Chondrocyte (in vitro differentiated cells): ENCODE data around the gene UPF2. TPM values are rescaled to one million over a fixed set of nuclear protein-coding genes. Genes with fewer than 3 reads are reported as not detected.
A peak's percentile ranks its signal among the peaks of the same experiment; 100 is the strongest.
"Not testable (repeated sequence)": the region's sequence is repeated elsewhere in the genome, so short reads cannot be mapped to it uniquely, and the experiment has no call there.

Source experiments
- DNase-seq: peaks from one replicate; pipeline ENCODE4 v3.0.0; 2021; ENCODE audit warnings: mixed read lengths, low spot score
- H3K27ac Mint-ChIP-seq: one replicate; pipeline ENCODE4 v1.8.0; 2021; ENCODE audit warnings: mild to moderate bottlenecking, moderate library complexity, mixed read lengths; ENCODE audit not compliant: unreplicated experiment
- H3K27me3 Mint-ChIP-seq: 2 replicates; pipeline ENCODE4 v1.8.0; 2021; ENCODE audit warnings: low read depth, mixed read lengths
- H3K36me3 Mint-ChIP-seq: 2 replicates; pipeline ENCODE4 v1.8.0; 2021; ENCODE audit warnings: low read depth, mixed read lengths
- H3K4me1 Mint-ChIP-seq: 2 replicates; pipeline ENCODE4 v1.8.0; 2021; ENCODE audit warnings: low read depth, mild to moderate bottlenecking, mixed read lengths
- H3K4me3 Mint-ChIP-seq: one replicate; pipeline ENCODE4 v1.8.0; 2021; ENCODE audit warnings: mild to moderate bottlenecking, moderate library complexity, mixed read lengths; ENCODE audit not compliant: unreplicated experiment
- H3K9me3 Mint-ChIP-seq: 2 replicates; pipeline ENCODE4 v1.8.0; 2021; ENCODE audit warnings: low read depth, mixed read lengths
- CTCF ChIP-seq: fragments of 200-600 bp; sonication (generic); IDR thresholded peaks from 2 replicates; pipeline ENCODE4 v1.5.0; 2021; ENCODE audit warnings: antibody characterized with exemption, mild to moderate bottlenecking, moderate library complexity
- total RNA-seq: library from RNA; stranded (reverse); gene quantifications from 3 replicates; pipeline ENCODE4 v1.2.1, GENCODE V29; 2021

UPF2 gene
- total RNA-seq, 1 donor from 2014 or later = 20.3 TPM

GRCh38 chr10:11982253-11982652 is 60.4 kb downstream of the UPF2 start:
- Mint-ChIP-seq H3K27ac (no peak overlapping the region), H3K27me3 (no peaks in the 10 kb centered on the region), H3K9me3 (no peaks in the 10 kb centered on the region), H3K36me3 (peaks cover 5% of the 10 kb centered on the region), H3K4me3 (no peak overlapping the region), H3K4me1 (peaks cover 6% of the 10 kb centered on the region)
- no peak for DNase-seq
- TF ChIP-seq CTCF = no peak

GRCh38 chr10:11975795-11976194 is 66.8 kb downstream of the UPF2 start:
- Mint-ChIP-seq H3K4me1 (no peaks in the 10 kb centered on the region), H3K27me3 (no peaks in the 10 kb centered on the region), H3K27ac (no peak overlapping the region), H3K9me3 (peaks cover 5% of the 10 kb centered on the region), H3K36me3 (peaks cover 19% of the 10 kb centered on the region), H3K4me3 (no peak overlapping the region)
- DNase-seq = no peak
- TF ChIP-seq CTCF = no peak

GRCh38 chr10:11972523-11972922 is 70.1 kb downstream of the UPF2 start:
- not testable (repeated sequence) for H3K4me1 Mint-ChIP-seq, H3K27ac Mint-ChIP-seq, DNase-seq, H3K27me3 Mint-ChIP-seq, H3K4me3 Mint-ChIP-seq, H3K9me3 Mint-ChIP-seq
- H3K36me3 Mint-ChIP-seq = peaks cover 14% of the 10 kb centered on the region

GRCh38 chr10:11962176-11962575 is 80.4 kb downstream of the UPF2 start:
- H3K4me3 Mint-ChIP-seq = no peak overlapping the region
- no peaks in the 10 kb centered on the region for H3K4me1 Mint-ChIP-seq
- H3K36me3 Mint-ChIP-seq = peaks cover 37% of the 10 kb centered on the region
- H3K27ac Mint-ChIP-seq = no peak overlapping the region
- peaks cover 5% of the 10 kb centered on the region for H3K9me3 Mint-ChIP-seq
- H3K27me3 Mint-ChIP-seq = no peaks in the 10 kb centered on the region
- TF ChIP-seq CTCF = no peak
- no peak for DNase-seq

- Mint-ChIP-seq H3K36me3 (peaks cover 34% of the 10 kb centered on the region), H3K4me3 (no peak overlapping the region), H3K4me1 (no peaks in the 10 kb centered on the region), H3K9me3 (peaks cover 3% of the 10 kb centered on the region), H3K27ac (no peak overlapping the region), H3K27me3 (no peaks in the 10 kb centered on the region)
- no peak for TF ChIP-seq CTCF
- no peak for DNase-seq
Observed at GRCh38 chr10:11961771-11962170, 80.8 kb downstream of the UPF2 start.

GRCh38 chr10:11959966-11960365 is 82.6 kb downstream of the UPF2 start:
- peak; percentile 16 for TF ChIP-seq CTCF
- no peak for DNase-seq
- no peaks in the 10 kb centered on the region for H3K9me3 Mint-ChIP-seq
- no peak overlapping the region for H3K4me3 Mint-ChIP-seq
- no peak overlapping the region for H3K27ac Mint-ChIP-seq
- no peaks in the 10 kb centered on the region for H3K27me3 Mint-ChIP-seq
- H3K36me3 Mint-ChIP-seq = peaks cover 37% of the 10 kb centered on the region
- H3K4me1 Mint-ChIP-seq = no peaks in the 10 kb centered on the region
